ENCODE measurements around the gene PHLPP1.
A peak's percentile ranks its signal among the peaks of the same experiment; 100 is the strongest.

PHLPP1 gene

GRCh38 chr18:62868645-62869044 is 153.3 kb downstream of the PHLPP1 start:
- no peak for DNase-seq
- H3K36me3 Mint-ChIP-seq (ENCODE audit: low read depth) = peaks cover 35% of the 10 kb centered on the region

GRCh38 chr18:62870643-62871042 is 155.3 kb downstream of the PHLPP1 start:
- TF ChIP-seq CTCF (IDR thresholded peaks at IDR 0.05) = no peak

More at GRCh38 chr18:62868645-62869044, 153.3 kb downstream of the PHLPP1 start:
- peaks cover 12% of the 10 kb centered on the region for H3K4me1 Mint-ChIP-seq
- H3K27me3 Mint-ChIP-seq (ENCODE audit: low read depth, poor library complexity) = no peaks in the 10 kb centered on the region
- peak overlapping the region; percentile 85 for H3K27ac Mint-ChIP-seq
- TF ChIP-seq CTCF (IDR thresholded peaks at IDR 0.05) = no peak
- no peak overlapping the region for H3K4me3 Mint-ChIP-seq
- H3K9me3 Mint-ChIP-seq = no peaks in the 10 kb centered on the region

GRCh38 chr18:62875323-62875722 is 160.0 kb downstream of the PHLPP1 start:
- no peak for TF ChIP-seq CTCF (IDR thresholded peaks at IDR 0.05)
- no peak for DNase-seq
- H3K36me3 Mint-ChIP-seq (ENCODE audit: low read depth) = peaks cover 28% of the 10 kb centered on the region
- H3K4me1 Mint-ChIP-seq = peaks cover 40% of the 10 kb centered on the region
- peak overlapping the region; percentile 39 for H3K27ac Mint-ChIP-seq
- H3K9me3 Mint-ChIP-seq = no peaks in the 10 kb centered on the region
- no peak overlapping the region for H3K4me3 Mint-ChIP-seq
- no peaks in the 10 kb centered on the region for H3K27me3 Mint-ChIP-seq (ENCODE audit: low read depth, poor library complexity)

More at GRCh38 chr18:62870643-62871042, 155.3 kb downstream of the PHLPP1 start:
- no peak for DNase-seq
- no peaks in the 10 kb centered on the region for H3K27me3 Mint-ChIP-seq (ENCODE audit: low read depth, poor library complexity)
- H3K4me1 Mint-ChIP-seq = peaks cover 12% of the 10 kb centered on the region
- no peak overlapping the region for H3K4me3 Mint-ChIP-seq
- no peaks in the 10 kb centered on the region for H3K9me3 Mint-ChIP-seq
- H3K27ac Mint-ChIP-seq = no peak overlapping the region
- peaks cover 28% of the 10 kb centered on the region for H3K36me3 Mint-ChIP-seq (ENCODE audit: low read depth)

- Mint-ChIP-seq H3K4me3 (no peak overlapping the region), H3K27ac (peak overlapping the region; percentile 68), H3K4me1 (peaks cover 40% of the 10 kb centered on the region), H3K36me3 (ENCODE audit: low read depth) (peaks cover 28% of the 10 kb centered on the region), H3K9me3 (no peaks in the 10 kb centered on the region), H3K27me3 (ENCODE audit: low read depth, poor library complexity) (no peaks in the 10 kb centered on the region)
- TF ChIP-seq CTCF (IDR thresholded peaks at IDR 0.05) = no peak
- DNase-seq = no peak
These were observed 160.8 kb downstream of the PHLPP1 start for GRCh38 chr18:62876111-62876510.

GRCh38 chr18:62876828-62877227 is 161.5 kb downstream of the PHLPP1 start:
- Mint-ChIP-seq H3K9me3 (no peaks in the 10 kb centered on the region), H3K27me3 (ENCODE audit: low read depth, poor library complexity) (no peaks in the 10 kb centered on the region), H3K27ac (no peak overlapping the region), H3K4me3 (peak overlapping the region; percentile 3), H3K36me3 (ENCODE audit: low read depth) (peaks cover 32% of the 10 kb centered on the region), H3K4me1 (peaks cover 44% of the 10 kb centered on the region)
- DNase-seq = no peak
- no peak for TF ChIP-seq CTCF (IDR thresholded peaks at IDR 0.05)

GRCh38 chr18:62877411-62878221 is 162.3 kb downstream of the PHLPP1 start:
- Mint-ChIP-seq H3K9me3 (no peaks in the 10 kb centered on the region), H3K27ac (no peak overlapping the region), H3K27me3 (ENCODE audit: low read depth, poor library complexity) (no peaks in the 10 kb centered on the region), H3K4me1 (peaks cover 42% of the 10 kb centered on the region), H3K4me3 (no peak overlapping the region), H3K36me3 (ENCODE audit: low read depth) (peaks cover 30% of the 10 kb centered on the region)
- DNase-seq = no peak
- no peak for TF ChIP-seq CTCF (IDR thresholded peaks at IDR 0.05)

Data from nephron progenitor cell (in vitro differentiated cells).